GM19463 (cell line): Measurements from ENCODE around the gene SH3BP5.

Experiments
- ATAC-seq: cut with Tn5 transposase; IDR thresholded peaks from one replicate; pipeline ENCODE4 v1.9.1; 2021; ENCODE audit warnings: mild to moderate bottlenecking, moderate library complexity; ENCODE audit not compliant: unreplicated experiment

Gene SH3BP5

DNA sequence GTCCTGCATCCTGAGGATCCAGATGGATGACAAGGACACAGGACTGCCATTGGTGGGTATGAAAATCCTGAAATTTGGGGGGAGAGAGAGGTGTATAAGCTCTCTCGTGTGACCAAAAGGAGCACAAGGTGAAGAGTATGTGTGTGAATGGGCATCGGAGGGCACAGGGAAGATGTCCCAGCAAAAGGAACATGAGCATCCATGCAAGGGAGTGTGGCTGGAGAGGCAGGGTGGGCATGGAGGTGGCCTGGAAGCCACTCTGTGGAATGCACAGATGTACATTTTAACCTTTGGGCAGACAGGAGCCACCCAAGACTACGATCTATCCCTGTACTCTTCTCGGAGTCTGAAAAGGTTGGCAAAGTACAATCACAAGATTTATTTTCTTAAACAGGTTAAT lies 71.9 kb downstream of the SH3BP5 start:
- ATAC-seq = no peak

DNA sequence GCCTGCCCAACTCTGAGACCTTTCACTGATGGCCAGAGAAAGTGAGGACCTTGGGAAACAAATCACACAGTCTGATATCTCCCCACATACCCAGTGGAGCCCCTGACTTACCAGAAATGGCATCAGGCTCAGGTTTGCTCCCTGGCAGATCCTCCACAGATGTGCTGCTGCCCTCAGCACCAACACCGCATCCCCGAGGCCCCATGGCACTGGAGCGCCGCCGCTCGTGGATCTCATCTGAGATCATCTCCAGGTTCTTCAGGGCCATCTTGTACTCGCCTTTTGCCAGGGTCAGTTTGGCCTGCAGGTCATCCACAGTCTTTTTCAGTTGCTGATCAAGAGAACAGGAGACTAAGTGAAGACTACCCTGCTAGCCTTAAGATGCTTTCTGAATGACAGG lies 73.7 kb downstream of the SH3BP5 start:
- ATAC-seq = no peak

DNA sequence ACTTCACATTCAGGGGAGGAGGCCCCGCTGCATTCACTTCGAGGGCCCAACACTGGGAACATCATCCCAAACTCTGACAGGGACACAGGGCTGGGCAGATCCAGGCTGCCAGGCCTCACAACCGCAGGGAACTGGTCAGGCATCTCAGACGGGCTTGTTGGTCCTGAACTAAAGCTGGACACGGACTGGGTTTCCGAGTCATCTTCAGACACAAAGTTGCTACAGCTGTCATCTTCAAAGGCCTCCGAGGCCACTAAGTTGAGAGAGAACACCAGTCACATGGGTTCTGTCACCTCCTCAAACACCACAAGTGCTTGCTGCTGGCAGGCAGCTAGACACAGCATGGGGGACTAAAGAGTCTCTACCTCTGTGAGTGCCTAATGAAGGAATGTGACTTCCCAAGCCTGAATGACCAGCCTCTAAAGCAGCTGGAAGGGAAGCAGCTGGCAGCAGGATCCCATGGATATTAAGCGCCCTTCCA lies 75.5 kb downstream of the SH3BP5 start:
- ATAC-seq = no peak

DNA sequence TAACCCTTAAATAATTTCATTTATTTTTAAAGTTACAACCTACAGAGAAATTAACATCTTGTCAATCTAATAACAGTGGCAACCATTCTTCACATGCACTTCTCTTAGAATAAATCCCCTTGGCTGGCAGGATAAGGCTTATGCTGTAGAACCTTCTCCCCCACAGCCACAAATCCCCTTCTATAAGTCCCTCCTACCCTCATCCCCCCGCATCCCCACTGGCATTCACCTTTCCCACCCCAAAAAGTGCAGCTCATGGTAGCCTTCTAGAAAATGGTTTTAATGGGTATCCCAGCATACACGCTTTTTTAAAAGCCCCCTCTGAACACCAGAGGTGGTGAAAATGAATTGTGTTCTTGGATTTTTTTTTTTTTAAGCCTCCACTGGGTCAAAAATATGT lies 77.2 kb downstream of the SH3BP5 start:
- ATAC-seq = no peak

DNA sequence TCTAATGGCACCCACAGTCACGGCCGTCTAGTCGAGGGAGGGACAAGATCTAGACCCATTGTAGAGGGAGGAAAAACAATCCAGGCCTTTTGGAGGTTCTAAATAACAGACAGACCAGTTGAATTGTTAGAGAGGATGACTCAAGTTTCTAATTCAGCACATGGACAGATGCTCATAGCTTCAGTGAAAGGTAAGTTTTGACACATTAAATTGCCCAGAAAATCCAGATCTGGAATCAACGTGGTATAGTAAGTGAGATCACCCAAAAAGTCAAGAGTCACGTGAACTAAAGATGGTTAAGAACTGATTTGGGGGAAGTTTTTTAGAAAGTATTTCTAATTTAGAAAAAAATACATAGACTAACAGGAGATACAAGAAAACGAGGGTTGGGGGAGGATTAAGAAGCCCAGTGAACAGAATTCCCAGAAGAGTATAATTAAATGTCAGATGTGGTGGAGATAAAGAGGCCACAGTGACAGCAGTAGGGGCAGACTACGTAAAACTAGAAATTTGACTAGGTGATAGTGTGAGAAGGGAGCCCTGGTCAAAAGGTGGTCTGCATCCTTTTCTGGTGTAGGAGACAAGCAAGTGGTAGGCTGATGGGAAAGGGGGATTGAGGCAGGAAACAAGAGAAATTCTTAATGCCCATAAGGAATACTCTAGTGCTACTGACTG lies 79.2 kb downstream of the SH3BP5 start:
- no peak for ATAC-seq

DNA sequence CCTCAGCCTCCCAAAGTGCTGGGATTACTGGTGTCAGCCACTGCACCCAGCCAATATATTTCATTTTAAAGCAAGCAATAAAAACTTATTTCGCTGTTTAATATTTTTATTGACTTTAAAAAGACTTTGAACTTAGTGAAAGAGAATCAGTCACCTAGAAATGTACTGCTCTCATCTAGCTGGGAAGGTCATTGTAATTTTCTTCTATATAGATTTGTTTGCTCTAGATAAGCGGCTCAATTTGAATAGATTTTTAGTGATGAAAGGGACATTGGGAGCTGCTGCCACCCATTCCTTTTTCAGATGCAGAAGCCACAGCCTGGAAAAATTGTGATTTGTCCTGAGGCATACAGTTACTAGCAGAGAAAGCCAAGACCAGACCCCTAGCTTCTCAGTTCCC lies 86.2 kb downstream of the SH3BP5 start:
- no peak for ATAC-seq

DNA sequence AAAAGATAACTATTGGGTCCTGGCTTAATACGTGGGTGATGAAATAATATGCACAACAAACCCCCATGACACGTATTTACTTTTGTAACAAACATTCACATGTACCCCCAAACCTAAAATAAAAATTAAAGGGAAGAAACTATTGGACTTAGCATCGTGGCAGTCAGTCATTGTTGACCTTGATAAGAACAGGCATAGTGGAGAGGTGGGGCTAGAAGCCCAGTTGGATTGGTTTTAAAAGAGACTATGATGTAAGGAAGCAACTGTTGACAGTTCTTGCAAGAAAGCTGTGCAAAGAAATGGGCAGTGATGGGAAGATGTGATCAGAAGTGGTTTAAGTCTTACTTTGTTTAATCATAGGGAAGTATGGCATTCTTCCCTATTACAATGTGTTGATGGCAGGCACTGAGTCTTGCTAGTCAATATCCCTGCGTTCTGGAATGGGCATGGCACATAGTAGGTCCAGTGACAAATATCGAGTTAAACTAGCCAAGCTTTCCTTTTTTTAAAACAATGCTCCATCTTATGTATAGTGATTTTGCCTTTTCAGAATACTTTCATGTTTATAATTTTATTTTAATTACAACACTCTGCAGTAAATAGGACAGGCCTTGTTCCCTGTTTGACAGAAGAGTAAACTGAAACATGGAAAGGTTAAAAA lies 88.4 kb downstream of the SH3BP5 start:
- no peak for ATAC-seq

DNA sequence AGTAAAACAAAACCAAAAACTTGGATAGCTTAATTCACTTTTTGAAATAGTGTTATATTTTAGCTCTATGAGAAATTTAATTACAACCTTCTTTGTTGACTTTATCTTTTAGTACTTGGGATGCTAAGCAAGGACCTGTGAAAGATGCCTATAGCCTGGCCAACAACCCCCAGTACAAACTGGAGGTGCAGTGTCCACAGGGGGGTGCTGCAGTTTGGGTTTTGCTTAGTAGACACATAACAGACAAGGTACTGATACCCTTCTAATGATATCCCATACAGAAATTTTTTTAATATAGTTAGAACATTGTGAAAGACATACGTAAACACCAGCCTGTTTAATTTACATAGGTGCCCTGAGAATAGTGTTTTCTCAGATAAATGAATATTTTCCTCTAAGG lies 91.0 kb downstream of the SH3BP5 start:
- ATAC-seq = no peak

DNA sequence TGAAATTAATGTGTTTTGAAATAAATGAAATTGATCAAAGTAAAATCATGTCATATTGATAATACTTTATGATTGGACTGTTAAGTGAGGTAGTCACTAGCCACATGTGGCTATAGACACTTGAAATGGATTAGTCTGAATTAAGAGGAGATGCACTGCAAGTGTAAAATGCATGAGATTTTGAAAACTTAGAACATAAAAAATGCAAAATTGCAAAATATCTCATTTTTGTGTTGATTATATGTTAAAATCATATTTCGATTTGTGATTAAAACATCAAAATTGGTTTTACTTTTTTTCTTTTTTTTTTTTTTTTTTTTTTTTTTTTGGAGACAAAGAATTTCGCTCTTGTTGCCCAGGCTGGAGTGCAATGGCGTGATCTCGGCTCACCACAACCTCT lies 103.1 kb downstream of the SH3BP5 start:
- no peak for ATAC-seq

DNA sequence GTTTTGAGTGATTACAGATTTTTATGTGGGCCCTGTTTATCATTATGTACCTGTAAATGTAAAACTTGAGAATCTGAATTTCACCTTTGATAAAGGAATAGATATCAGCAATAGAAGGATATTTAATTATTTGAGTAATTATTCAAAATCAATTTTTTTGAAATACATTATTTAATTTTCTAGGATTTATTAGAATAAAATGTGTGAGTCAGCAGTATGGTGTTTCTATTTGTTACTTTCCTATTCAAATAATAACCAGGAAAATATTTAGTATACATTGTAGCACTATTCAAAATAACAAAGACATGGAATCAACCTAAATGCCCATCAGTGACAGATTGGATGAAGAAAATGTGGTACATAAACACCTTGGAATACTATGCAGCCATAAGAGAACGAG lies 104.2 kb downstream of the SH3BP5 start:
- no peak for ATAC-seq

DNA sequence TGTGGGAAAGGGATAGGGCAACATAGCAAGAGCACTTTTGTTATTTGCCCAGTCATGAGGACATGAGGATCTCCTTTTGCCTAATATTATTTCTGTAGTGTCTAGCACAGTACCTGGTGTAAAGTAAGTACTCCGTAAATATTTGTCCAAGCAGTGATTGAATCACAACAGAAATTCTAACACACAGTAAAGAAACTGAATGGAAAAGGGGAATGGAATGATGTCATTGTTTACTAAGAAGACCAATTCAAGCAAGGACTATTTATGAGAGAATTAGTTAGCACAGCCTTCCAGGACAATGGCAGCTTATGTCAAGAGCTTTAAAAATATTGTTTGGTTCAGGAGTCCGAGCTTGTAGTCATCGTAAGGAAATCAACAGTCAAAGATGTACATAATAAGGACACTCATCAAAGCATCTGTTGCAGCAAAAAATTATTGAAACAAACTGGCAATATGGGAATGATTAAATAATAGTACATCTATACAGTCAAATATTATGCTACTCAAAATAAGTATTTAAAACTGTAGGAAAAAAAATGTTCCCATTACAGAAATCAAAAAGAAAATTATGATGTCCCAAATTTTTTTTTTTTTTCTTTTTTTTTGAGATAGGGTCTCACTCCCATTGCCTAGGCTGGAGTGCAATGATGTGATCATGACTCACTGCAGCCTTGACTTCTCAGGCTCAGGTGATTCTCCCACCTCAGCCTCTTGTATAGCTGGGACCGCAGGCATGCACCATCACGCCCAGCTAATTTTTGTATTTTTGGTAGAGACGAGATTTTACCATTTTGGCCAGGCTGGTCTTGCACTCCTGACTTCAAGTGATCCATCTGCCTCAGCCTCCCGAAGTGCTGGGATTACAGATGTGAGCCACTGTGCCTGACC lies 108.5 kb downstream of the SH3BP5 start:
- ATAC-seq = no peak

DNA sequence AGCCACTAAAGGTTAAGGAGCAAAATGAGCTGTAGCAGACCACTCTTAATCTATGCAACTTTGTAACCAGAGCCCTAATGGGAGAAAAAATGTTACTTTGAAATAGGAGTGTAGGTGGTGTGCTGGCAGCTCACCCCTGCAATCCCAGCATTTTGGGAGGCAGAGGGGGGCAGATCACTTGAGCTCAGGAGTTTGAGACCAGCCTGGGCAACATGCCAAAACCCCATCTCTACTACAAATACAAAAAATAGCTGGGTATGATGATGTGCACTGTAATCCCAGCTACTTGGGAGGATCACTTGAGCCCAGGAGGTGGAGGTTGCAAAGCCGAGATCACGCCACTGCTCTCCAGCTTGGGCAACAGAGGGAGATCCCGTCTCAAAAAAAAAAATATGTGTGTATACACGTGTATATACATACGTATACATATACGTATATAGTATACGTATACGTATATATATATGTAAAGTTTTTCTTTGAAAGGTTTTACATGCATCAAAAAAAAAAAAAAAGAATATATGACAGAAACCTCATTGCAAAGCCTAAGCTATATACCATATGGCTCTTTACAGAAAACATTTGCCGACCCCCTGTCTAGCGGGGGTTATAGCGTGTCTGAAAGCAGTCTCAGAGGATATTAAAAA lies 110.7 kb downstream of the SH3BP5 start:
- ATAC-seq = no peak

DNA sequence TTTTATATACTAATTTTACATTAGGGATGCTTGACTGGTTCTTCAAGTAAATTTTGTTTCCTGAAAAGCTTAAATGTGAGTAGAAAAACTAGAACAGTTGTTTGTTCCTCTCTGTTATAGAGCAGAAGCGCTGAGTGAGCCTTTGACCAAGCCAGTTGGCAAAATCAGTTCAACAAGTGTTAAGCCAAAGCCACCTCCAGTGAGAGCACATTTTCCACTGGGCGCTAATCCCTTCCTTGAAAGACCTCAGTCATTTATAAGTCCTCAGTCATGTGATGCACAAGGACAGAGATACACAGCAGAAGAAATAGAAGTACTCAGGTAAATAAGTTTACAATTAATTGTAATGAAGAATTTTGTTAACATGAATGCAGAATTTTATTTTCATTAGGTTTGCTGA lies 111.7 kb downstream of the SH3BP5 start:
- ATAC-seq = no peak

DNA sequence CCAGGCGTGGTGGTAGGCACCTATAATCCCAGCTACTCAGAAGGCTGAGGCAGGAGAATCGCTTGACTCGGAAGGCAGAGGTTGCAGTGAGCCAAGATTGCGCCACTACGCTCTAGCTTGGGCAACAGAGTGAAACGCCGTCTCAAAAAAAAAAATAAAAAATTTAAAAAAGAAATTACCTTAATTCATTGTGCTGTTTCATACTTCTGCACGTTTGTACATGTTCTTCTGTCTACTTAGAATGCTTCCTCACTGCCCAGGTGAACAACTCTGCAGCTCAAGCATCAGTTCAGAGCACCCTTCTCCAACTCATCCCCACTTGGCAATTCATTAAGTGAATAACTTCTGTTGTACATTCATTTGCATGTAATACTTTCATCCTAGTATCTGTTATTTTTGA lies 112.3 kb downstream of the SH3BP5 start:
- ATAC-seq = no peak

DNA sequence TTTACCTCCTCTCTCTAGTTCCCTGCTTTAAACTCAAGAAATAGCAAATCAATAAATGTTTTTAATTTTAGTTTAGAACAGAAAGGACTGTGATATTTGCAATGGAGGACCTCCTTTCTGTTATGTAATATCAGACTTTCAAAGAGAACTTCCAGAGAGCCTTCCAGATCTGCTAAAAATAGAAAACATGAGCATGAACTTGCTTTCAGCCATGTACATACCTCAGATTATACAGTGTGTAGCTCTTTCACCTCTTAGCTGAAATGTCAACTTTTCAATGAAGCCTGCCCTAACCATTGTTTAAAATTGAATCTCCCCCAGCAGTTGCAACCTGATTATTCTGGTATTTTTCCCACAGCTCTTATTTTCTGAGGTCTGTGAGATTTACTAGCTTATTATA lies 113.7 kb downstream of the SH3BP5 start:
- ATAC-seq = no peak

DNA sequence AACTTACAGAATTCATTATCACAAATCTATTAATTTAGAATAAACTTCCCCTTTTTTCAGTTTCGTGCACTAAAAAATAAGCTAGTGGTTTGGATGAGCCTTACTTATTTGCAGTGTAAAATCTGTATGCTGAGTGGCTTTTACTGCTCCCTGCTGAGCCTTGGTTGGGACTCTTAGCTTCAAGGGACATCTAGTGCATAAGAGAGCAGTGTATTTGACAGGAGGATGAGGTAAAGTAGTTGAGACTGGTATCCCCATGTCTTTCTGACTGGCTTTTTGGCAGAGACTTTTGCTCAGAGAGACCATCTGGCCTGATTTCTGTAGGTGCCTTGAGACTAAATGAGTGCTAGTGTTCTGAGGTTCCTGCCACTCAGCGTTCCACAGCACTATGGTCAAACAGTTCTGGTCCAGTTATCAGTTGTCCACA lies 114.5 kb downstream of the SH3BP5 start:
- ATAC-seq = no peak

DNA sequence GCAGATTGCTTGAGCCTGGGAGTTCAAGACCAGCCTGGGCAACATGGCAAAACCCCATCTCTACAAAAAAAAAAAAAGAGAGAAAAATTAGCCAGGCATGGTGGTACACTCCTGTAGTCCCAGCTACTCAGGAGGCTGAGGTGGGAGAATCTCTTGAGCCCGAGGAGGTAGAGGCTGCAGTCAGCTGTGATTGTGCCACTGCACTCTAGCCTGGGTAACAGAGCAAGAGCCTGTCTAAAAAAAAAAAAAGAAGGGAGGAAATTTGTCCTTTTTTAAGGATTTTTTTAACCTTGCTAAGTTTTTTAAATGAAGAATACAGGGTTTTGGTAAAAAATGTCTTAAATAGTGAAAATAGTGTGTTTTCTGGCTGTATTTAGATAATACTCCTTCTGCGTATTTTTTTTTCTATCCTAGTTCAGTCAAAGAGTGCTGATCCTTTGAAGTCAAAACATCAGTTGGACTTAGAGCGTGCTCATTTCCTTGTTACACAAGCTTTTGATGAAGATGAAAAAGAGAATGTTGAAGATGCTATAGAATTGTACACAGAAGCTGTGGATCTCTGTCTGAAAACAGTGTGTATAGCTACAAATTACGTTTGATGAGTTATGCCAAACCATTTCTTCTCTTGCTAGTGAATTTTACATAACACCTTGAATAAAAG lies 115.2 kb downstream of the SH3BP5 start:
- ATAC-seq = no peak

DNA sequence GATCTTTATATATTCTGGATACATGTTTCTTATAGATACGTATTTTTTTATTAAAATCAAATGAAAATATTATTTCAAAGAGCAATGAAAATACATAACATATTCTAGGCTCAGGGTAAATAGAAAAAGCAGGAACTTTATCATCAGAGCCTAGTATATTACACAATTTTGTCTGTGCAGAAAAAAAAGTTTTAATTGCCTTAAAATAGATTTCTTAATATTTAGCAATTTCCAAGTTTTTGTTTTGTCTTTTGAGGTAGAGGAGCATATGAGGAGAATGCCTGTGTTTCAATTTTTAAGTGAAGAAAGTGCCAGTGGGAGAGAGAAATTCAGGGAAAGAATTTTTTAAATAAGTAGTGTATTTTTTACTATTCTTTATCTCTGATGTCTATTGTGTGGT lies 115.9 kb downstream of the SH3BP5 start:
- ATAC-seq = no peak

DNA sequence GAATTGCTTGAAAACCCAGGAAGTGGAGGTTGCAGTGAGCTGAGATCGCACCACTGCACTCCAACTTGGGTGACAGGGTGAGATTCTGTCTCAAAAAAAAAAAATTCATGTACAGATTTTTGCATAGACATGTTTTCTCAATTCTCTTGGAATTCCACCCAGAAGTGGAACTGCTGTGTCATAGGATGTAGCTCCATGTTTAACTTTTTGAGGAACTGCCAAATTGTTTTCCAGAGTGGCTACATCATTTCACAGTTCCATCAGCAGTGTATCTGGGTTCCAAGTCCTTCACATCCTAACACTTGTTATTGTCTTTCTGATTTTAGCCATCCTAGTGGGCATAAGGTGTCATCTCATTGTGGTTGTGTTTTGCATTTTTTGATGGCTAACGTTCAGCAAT lies 116.4 kb downstream of the SH3BP5 start:
- ATAC-seq = no peak

DNA sequence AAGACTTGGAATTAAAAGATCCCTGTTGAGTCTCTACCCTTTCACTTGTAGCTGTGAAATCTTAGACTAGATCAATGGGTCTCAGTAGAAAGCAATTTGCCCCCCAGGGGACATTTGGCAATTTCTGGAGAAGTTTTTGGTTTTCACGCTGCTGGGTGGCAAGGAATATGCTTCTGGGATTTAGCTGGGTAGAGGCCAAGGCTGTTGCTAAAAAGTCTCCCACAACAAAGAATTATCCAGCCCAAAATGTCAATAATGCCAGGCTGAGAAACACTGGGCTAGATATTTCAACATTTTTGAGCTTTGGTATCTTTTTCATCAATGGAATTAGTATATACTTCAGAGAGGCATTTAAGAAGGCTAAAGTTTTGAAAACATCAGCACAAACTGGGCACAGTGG lies 117.6 kb downstream of the SH3BP5 start:
- no peak for ATAC-seq

DNA sequence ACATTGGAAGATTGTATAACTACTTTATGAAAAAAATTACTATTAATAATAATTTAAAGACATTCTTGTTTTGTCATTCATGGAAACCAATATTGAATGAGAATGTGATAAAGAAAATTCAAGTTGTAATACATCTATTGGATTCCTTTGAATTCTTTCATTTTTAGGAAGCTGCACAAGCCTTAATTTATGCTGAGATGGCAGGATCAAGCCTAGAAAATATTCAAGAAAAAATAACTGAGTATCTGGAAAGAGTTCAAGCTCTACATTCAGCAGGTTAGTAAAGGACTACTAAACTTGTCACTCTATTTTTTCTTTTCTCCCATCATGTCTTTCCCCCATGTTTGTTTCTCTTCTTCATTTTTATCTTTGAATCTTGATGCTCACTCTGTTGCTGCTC lies 120.4 kb downstream of the SH3BP5 start:
- ATAC-seq = no peak
